ENCODE measurements around the gene SLC6A11. TPM values are rescaled to one million over a fixed set of nuclear protein-coding genes. Genes with fewer than 3 reads are reported as not detected.
A peak's percentile ranks its signal among the peaks of the same experiment; 100 is the strongest.

The SLC6A11 gene
- total RNA-seq, 1 experiment from 2014 or later: 0.85 TPM

GRCh38 chr3:10964537-10965167, 148.6 kb downstream of the SLC6A11 start:
- Mint-ChIP-seq H3K4me3 (no peak overlapping the region), H3K27ac (no peak overlapping the region), H3K36me3 (no peaks in the 10 kb centered on the region), H3K4me1 (peaks cover 18% of the 10 kb centered on the region), H3K9me3 (0 out of 2 replicates have a peak, but pooled peaks cover 3% of the 10 kb centered on the region), H3K27me3 (ENCODE audit: low read depth) (peaks cover 5% of the 10 kb centered on the region)
- peak; percentile 67 for DNase-seq (ENCODE audit: low spot score)
- peak; percentile 84 for ATAC-seq
- ChIA-PET CTCF (interaction anchor here (1.1 to 2.2 kb wide), 2 partner anchors 14 to 22 kb away, joined by 4 to 8 read pairs; no protein-coding TSS in a partner anchor), POLR2A (no interaction called here)
- TF ChIP-seq, protein P1, sequence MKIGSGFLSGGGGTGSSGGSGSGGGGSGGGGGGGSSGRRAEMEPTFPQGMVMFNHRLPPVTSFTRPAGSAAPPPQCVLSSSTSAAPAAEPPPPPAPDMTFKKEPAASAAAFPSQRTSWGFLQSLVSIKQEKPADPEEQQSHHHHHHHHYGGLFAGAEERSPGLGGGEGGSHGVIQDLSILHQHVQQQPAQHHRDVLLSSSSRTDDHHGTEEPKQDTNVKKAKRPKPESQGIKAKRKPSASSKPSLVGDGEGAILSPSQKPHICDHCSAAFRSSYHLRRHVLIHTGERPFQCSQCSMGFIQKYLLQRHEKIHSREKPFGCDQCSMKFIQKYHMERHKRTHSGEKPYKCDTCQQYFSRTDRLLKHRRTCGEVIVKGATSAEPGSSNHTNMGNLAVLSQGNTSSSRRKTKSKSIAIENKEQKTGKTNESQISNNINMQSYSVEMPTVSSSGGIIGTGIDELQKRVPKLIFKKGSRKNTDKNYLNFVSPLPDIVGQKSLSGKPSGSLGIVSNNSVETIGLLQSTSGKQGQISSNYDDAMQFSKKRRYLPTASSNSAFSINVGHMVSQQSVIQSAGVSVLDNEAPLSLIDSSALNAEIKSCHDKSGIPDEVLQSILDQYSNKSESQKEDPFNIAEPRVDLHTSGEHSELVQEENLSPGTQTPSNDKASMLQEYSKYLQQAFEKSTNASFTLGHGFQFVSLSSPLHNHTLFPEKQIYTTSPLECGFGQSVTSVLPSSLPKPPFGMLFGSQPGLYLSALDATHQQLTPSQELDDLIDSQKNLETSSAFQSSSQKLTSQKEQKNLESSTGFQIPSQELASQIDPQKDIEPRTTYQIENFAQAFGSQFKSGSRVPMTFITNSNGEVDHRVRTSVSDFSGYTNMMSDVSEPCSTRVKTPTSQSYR (CRISPR knock-in tag; IDR thresholded peaks at IDR 0.05): no peak
- TF ChIP-seq CDX4 (CRISPR knock-in tag; IDR thresholded peaks at IDR 0.05; ENCODE audit: borderline replicate concordance) (no peak), ZNF416 (CRISPR knock-in tag; IDR thresholded peaks at IDR 0.05) (no peak), ZBTB21 (CRISPR knock-in tag; IDR thresholded peaks at IDR 0.05; ENCODE audit: borderline replicate concordance) (no peak), JUN (CRISPR knock-in tag; IDR thresholded peaks at IDR 0.05) (peak; percentile 54; the same call in 1 of the 2 replicates), NFYB (CRISPR knock-in tag; conservative IDR thresholded peaks at IDR 0.05; ENCODE audit: low read depth) (no peak), E2F1 (CRISPR knock-in tag; IDR thresholded peaks at IDR 0.05) (no peak), ELF4 (CRISPR knock-in tag; IDR thresholded peaks at IDR 0.05; ENCODE audit: low read depth) (no peak), MAX (CRISPR knock-in tag; IDR thresholded peaks at IDR 0.05) (0 out of 2 replicates have a peak, but pooled peaks have one; percentile 56), ZNF396 (CRISPR knock-in tag; IDR thresholded peaks at IDR 0.05; ENCODE audit: borderline replicate concordance) (no peak), SOX15 (CRISPR knock-in tag; IDR thresholded peaks at IDR 0.05) (no peak), SMAD4 (CRISPR knock-in tag; IDR thresholded peaks at IDR 0.05) (0 out of 2 replicates have a peak, but pooled peaks have one; percentile 21), ZNF423 (CRISPR knock-in tag; IDR thresholded peaks at IDR 0.05) (no peak), ERG (CRISPR knock-in tag; IDR thresholded peaks at IDR 0.05) (no peak), MYBL2 (CRISPR knock-in tag; IDR thresholded peaks at IDR 0.05) (no peak), NR3C1 (CRISPR knock-in tag; conservative IDR thresholded peaks at IDR 0.05; ENCODE audit: low read depth) (no peak), SMAD3 (CRISPR knock-in tag; IDR thresholded peaks at IDR 0.05; ENCODE audit: borderline replicate concordance) (0 out of 2 replicates have a peak, but pooled peaks have one; percentile 57), ETV6 (CRISPR knock-in tag; IDR thresholded peaks at IDR 0.05) (no peak), OVOL2 (CRISPR knock-in tag; IDR thresholded peaks at IDR 0.05; ENCODE audit: borderline replicate concordance) (no peak), ZNF232 (CRISPR knock-in tag; IDR thresholded peaks at IDR 0.05) (0 out of 2 replicates have a peak, but pooled peaks have one; percentile 34), TEAD1 (CRISPR knock-in tag; IDR thresholded peaks at IDR 0.05) (0 out of 2 replicates have a peak, but pooled peaks have one; percentile 76), RELA (CRISPR knock-in tag; IDR thresholded peaks at IDR 0.05; ENCODE audit: borderline replicate concordance) (no peak)
- TF ChIP-seq, protein P2, sequence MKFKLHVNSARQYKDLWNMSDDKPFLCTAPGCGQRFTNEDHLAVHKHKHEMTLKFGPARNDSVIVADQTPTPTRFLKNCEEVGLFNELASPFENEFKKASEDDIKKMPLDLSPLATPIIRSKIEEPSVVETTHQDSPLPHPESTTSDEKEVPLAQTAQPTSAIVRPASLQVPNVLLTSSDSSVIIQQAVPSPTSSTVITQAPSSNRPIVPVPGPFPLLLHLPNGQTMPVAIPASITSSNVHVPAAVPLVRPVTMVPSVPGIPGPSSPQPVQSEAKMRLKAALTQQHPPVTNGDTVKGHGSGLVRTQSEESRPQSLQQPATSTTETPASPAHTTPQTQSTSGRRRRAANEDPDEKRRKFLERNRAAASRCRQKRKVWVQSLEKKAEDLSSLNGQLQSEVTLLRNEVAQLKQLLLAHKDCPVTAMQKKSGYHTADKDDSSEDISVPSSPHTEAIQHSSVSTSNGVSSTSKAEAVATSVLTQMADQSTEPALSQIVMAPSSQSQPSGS (CRISPR knock-in tag; IDR thresholded peaks at IDR 0.05; ENCODE audit: borderline replicate concordance, low read depth): no peak
- TF ChIP-seq, protein P3, sequence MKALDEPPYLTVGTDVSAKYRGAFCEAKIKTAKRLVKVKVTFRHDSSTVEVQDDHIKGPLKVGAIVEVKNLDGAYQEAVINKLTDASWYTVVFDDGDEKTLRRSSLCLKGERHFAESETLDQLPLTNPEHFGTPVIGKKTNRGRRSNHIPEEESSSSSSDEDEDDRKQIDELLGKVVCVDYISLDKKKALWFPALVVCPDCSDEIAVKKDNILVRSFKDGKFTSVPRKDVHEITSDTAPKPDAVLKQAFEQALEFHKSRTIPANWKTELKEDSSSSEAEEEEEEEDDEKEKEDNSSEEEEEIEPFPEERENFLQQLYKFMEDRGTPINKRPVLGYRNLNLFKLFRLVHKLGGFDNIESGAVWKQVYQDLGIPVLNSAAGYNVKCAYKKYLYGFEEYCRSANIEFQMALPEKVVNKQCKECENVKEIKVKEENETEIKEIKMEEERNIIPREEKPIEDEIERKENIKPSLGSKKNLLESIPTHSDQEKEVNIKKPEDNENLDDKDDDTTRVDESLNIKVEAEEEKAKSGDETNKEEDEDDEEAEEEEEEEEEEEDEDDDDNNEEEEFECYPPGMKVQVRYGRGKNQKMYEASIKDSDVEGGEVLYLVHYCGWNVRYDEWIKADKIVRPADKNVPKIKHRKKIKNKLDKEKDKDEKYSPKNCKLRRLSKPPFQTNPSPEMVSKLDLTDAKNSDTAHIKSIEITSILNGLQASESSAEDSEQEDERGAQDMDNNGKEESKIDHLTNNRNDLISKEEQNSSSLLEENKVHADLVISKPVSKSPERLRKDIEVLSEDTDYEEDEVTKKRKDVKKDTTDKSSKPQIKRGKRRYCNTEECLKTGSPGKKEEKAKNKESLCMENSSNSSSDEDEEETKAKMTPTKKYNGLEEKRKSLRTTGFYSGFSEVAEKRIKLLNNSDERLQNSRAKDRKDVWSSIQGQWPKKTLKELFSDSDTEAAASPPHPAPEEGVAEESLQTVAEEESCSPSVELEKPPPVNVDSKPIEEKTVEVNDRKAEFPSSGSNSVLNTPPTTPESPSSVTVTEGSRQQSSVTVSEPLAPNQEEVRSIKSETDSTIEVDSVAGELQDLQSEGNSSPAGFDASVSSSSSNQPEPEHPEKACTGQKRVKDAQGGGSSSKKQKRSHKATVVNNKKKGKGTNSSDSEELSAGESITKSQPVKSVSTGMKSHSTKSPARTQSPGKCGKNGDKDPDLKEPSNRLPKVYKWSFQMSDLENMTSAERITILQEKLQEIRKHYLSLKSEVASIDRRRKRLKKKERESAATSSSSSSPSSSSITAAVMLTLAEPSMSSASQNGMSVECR (CRISPR knock-in tag; IDR thresholded peaks at IDR 0.05; ENCODE audit: borderline replicate concordance): peak; percentile 74; the same call in 1 of the 2 replicates
- TF ChIP-seq, protein P4, sequence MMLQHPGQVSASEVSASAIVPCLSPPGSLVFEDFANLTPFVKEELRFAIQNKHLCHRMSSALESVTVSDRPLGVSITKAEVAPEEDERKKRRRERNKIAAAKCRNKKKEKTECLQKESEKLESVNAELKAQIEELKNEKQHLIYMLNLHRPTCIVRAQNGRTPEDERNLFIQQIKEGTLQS (CRISPR knock-in tag; conservative IDR thresholded peaks at IDR 0.05): no peak

Data from WTC11 (cell line).